GM18511 (cell line): Measurements from ENCODE around the gene PIGZ.

ENCODE experiments used
- ATAC-seq: cut with Tn5 transposase; IDR thresholded peaks from one replicate; pipeline ENCODE4 v1.9.1; 2021; ENCODE audit warnings: mild to moderate bottlenecking, moderate library complexity; ENCODE audit not compliant: unreplicated experiment

Gene PIGZ, protein sequence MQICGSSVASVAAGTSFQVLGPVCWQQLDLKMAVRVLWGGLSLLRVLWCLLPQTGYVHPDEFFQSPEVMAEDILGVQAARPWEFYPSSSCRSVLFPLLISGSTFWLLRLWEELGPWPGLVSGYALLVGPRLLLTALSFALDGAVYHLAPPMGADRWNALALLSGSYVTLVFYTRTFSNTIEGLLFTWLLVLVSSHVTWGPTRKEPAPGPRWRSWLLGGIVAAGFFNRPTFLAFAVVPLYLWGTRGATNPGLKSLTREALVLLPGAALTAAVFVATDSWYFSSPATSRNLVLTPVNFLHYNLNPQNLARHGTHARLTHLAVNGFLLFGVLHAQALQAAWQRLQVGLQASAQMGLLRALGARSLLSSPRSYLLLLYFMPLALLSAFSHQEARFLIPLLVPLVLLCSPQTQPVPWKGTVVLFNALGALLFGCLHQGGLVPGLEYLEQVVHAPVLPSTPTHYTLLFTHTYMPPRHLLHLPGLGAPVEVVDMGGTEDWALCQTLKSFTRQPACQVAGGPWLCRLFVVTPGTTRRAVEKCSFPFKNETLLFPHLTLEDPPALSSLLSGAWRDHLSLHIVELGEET

GRCh38 chr3:196968233-196969133 lies at the start of gene PIGZ:
Gene PIGZ, minus strand, starts transcription at chr3:196968833. Its CDS starts 16,802 bp downstream, at chr3:196952031.
- peak; percentile 70 for ATAC-seq

DNA sequence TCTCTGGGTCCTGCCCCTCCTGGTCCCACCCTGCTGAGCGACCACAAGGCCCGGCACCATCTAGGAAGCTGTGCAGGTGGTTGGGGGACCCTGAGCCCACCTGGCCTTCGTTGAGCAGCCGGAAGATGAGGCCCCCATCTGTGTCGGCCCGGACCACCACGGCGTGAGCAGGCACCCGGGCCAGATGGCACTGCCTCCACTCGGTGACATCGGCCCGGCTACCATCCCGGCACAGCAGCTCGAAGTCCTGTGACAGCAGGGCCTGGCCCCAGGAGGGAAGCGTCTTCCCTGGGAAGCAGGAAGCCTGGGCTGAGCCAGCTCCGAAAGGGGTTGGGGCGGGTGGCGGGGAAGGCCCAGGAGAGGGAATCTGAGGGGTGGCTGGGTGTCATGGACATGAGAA lies 48.4 kb upstream of the PIGZ start:
- no peak for ATAC-seq

- no peak for ATAC-seq
Measured at GRCh38 chr3:197015790-197016736, 47.4 kb upstream of the PIGZ start.

- no peak for ATAC-seq
Measured at GRCh38 chr3:197014942-197015575, 46.4 kb upstream of the PIGZ start.

GRCh38 chr3:197014024-197014423 lies 45.4 kb upstream of the PIGZ start:
- ATAC-seq: no peak

DNA sequence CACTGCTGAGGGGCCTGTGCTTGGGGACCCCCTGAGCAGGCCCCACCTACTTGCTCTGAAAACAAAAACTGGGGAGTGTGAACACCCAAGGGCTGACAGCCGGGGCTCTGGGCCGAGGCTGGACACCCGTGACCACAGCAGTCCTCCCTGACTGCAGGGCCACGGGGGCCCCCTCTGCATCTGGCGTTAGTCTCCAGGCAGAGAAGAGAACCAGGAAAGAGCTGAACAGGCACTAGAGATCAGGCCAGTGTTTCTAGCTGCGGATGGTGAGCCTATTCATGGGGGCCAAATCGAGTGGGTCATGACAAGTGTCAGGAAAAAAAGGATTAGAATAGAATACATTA lies 43.9 kb upstream of the PIGZ start:
- ATAC-seq: no peak

GRCh38 chr3:197011780-197012539 lies 43.3 kb upstream of the PIGZ start:
- ATAC-seq: no peak

GRCh38 chr3:197010556-197011351 lies 42.1 kb upstream of the PIGZ start:
- ATAC-seq: no peak

DNA sequence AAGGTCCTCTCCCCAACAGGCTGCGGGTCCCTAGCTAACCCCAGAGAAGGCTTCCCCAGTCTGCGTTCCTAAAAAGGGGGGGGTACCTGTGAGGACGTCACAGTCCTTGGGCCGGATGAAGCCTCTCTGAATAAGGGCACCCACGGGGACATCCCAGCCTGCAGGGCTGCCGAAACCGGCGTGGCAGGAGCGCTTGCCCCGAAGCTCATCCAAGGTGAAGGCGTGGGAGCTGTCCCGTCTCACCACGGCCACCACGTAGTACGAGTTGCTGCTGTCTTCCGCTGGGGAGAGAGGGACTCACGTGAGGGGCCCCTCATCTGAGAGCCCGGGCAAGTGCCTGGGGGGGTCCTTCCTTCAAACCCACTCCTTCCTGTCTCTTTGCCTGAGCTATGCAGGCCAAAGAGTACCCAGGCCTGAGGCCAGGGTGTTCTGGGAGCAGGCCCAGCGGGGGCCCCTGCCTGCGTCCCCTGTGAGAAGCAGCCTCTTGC lies 40.9 kb upstream of the PIGZ start:
- ATAC-seq: no peak

DNA sequence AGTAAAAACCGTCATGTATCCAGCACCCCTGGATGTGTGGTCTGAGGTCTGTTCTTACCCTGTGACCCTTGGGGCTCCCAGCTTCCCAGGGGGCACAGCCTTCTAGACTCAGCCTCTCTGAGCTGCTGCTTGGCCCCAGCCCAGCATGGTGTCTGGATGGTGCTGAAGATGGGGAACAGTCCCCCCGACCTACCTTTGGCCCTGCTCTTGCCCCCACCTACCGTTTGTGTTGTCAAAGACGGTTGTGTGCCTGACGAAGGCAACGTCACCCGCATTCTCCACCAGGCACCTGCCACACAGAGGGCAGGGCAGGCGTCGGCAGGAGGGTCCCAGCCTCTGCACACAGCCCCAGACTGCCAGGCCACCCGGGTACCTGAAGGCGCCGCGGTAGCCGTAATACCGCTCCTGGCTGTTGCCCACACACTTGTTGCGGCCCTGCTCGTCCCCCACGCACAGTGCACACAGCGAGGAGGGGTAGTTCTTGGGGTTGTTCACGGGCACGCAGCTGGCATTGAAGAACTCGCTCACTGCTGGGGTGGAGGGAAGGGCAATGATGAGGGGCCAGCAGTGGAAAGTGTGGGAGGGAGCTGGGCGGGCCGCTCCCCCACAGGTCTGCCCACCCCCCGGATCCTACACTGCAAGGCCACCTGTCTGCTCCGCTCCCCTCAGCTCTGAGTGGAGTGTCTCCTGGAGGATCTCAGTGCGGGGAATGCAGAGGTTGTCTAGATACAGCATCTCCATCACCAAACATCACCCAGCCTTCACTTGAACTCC lies 40.0 kb upstream of the PIGZ start:
- no peak for ATAC-seq

GRCh38 chr3:197007953-197008352 lies 39.3 kb upstream of the PIGZ start:
- no peak for ATAC-seq

GRCh38 chr3:197007296-197007940 lies 38.8 kb upstream of the PIGZ start:
- ATAC-seq: no peak

- ATAC-seq: no peak
Measured at GRCh38 chr3:197006860-197007259, 38.2 kb upstream of the PIGZ start.

DNA sequence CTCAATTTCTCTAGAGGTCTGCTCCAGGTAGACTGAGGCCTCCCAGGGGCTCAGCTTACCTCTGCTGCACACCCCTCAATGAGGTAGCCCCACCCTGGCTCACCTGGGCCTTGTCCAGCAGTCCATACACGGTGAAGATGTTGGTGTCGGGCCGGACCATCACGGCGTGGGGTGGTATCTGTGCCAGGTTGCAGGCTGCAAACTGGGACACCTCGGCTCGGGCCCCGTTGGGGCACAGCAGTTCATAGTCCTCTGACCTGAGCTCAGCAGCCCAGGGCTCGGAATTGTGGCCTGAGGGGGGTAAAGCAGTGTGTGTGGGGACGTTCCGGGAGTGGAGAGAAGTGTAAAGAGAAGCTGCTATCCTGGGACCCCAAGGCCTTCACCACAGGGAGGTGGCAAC lies 37.8 kb upstream of the PIGZ start:
- no peak for ATAC-seq

GRCh38 chr3:197003461-197004385 lies 35.1 kb upstream of the PIGZ start:
- ATAC-seq: peak; percentile 25
